Coronary artery (tissue), 2 donors: ENCODE data around the gene HES4.
"Not testable (repeated sequence)": the region's sequence is repeated elsewhere in the genome, so short reads cannot be mapped to it uniquely, and the experiment has no call there.

ENCODE experiments used
- DNase-seq: peaks from one replicate; pipeline ENCODE4 v3.0.0-alpha.2; 2017; ENCODE audit warnings: low spot score
- H3K27ac ChIP-seq, 2 donors: fragments of 200-600 bp; sonication (generic); one replicate each; pipeline ENCODE4 v1.5.1; 2016 to 2019
- H3K4me3 ChIP-seq: fragments of 200-600 bp; sonication (generic); 2 replicates; pipeline ENCODE4 v1.5.1; 2016; ENCODE audit warnings: mild to moderate bottlenecking, moderate library complexity
- CTCF ChIP-seq: fragments of 200-600 bp; sonication (generic); IDR thresholded peaks from one replicate; pipeline ENCODE4 v1.5.1; 2019; ENCODE audit warnings: antibody characterized with exemption

Gene HES4

DNA sequence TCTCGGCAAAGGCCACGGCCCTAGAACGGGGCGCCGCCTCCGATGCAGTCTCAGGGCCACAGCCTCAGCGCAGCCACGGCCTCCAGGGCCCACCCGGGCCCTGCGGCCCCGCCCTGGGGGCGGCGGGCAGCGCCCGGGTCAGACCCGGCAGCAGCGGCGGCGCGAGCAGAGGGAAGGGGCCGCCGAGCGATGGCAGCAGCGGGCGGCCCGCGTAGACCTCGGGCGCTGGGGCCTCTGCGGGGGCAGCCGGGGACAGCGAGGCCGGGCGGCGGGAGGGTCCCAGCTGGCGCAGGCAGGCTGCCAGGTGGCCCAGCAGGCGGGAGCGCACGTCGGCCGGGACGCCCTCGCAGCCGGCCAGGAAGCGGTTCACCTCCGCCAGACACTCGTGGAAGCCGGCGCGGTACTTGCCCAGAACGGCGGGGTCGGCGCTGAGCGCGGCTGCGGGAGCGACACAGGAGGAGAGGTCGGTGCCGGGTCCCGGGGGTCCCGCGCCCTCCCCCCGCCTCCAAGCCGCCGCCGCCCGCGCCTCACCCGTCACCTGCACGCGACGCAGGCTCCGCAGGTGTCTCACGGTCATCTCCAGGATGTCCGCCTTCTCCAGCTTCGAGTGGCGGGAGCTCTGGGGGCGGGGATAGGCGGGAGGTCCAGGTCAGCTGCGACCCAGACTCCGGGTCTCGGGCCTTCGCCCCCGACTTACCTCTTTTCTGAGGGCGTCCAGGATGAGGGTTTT is 737 bp downstream of the HES4 start:
- DNase-seq, result no peak
- Histone ChIP-seq H3K4me3 (peak overlapping the region; percentile 89), H3K27ac (peak overlapping the region; percentile 96 to 100)
- TF ChIP-seq CTCF, result no peak

DNA sequence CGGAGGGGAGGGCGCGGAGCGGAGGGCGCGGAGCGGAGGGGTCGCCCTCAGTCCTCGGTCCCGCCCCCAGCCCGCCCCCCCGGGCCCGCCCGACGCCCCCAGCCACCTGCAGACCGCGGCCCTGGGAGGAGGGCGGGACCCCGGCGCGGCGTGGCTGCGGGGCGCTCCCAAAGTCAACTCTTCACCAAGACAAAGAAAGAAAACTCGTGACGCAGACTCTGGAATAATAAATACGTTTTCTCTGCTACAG is 1.2 kb downstream of the HES4 start:
- H3K27ac ChIP-seq, result peak overlapping the region; percentile 96 to 100
- peak overlapping the region; percentile 89 for H3K4me3 ChIP-seq
- no peak for TF ChIP-seq CTCF

DNA sequence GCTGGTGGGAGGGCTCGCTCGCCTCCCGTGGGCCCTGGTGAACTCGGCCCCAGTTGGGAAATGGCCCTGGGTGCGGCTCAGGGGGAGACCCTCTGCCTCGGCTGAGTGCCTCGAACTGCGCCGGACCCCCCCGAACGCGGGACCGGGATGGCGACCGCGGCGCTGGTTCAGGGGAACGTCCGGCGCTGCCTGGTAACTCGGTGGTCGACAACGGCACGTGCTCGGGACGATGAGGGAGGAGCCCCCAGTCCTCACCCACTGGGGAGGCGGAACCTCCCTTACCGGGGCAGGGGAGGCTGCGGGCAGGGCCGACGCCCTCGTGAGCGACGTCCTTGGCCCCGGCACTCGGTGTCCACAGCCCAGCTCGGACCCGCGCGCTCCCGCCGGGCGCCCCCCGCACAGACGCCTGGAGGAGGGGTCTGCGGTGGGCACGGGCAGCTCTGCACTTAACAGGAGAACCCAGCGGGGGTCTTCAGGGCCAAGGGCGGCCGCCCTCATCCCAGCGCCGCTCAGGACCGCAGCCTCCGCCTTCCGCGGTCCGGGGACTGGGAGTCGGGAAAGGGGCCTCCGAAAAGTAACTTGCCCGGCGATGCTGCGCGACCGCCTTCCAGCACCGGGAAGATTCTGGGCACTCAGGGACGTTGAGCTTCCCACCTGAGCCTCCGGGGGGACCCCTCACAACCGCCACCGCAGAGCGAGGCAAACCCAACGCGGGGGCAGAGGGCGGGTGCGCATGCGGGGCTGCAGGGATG is 1.7 kb downstream of the HES4 start:
- peak overlapping the region; percentile 89 for H3K4me3 ChIP-seq
- no peak for TF ChIP-seq CTCF
- H3K27ac ChIP-seq, result peak overlapping the region; percentile 96 to 100
- DNase-seq, result no peak

More for the DNA sequence above, 1.2 kb downstream of the HES4 start:
- no peak for DNase-seq

- no peak for TF ChIP-seq CTCF
- Histone ChIP-seq H3K27ac (peak overlapping the region in 1 of 2 donors; percentile 100), H3K4me3 (peak overlapping the region; percentile 89)
- no peak for DNase-seq
These were observed 2.2 kb downstream of the HES4 start for GRCh38 chr1:997713-997992.

GRCh38 chr1:996851-997712 is 2.8 kb downstream of the HES4 start:
- TF ChIP-seq CTCF, result no peak
- Histone ChIP-seq H3K27ac (peak overlapping the region in 1 of 2 donors; percentile 16), H3K4me3 (peak overlapping the region; percentile 14)
- no peak for DNase-seq

DNA sequence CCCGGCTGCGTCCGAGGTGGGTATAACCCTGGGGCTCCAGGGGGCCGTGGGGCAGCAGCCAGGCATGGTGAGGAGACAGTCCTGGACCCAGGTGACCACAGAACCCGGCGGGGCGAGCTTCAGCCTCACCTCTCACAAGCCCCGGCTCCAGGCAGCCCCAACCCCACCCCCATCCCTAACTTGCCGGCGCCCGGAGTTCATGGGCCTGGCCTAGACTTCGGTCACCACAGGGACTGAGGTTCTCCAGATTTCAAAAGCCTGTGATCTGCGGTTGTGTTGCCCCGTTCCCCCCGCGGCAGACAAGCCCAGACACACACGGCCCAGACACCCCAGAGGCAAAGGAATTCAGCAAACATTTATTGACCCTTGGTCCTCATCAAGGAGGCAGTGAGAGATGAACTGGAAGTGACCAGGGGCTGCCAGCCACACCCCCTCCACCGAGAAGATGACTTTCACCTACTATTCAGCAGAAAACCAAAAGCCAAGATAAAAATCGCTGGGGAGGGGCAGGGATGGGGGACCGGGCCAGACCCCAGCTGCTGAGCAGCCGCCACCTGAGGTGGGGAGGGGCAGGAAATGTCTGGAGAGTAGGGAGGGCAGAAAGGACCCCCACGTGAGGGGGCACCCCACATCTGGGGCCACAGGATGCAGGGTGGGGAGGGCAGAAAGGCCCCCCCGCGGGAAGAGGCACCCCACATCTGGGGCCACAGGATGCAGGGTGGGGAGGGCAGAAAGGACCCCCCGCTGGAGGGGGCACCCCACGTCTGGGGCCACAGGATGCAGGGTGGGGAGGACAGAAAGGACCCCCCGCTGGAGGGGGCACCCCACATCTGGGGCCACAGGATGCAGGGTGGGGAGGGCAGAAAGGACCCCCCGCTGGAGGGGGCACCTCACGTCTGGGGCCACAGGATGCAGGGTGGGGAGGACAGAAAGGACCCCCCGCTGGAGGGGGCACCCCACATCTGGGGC is 3.9 kb downstream of the HES4 start:
- TF ChIP-seq CTCF, result no peak
- no peak overlapping the region for H3K27ac ChIP-seq
- no peak overlapping the region for H3K4me3 ChIP-seq
- no peak for DNase-seq

GRCh38 chr1:994546-994945 is 5.4 kb downstream of the HES4 start:
- not testable (repeated sequence) for DNase-seq, H3K4me3 ChIP-seq, H3K27ac ChIP-seq
